Hepatocyte (in vitro differentiated cells): ENCODE data around the gene URI1. TPM values are rescaled to one million over a fixed set of nuclear protein-coding genes. Genes with fewer than 3 reads are reported as not detected.
"Not testable (repeated sequence)": the region's sequence is repeated elsewhere in the genome, so short reads cannot be mapped to it uniquely, and the experiment has no call there.

Experiments used
- DNase-seq: peaks from one replicate; pipeline ENCODE4 v3.0.0-alpha.2; 2016; ENCODE audit warnings: low spot score
- H2AFZ ChIP-seq: fragments of 200-600 bp; sonication (generic); 2 replicates; pipeline ENCODE4 v1.6.0; 2016; ENCODE audit warnings: antibody characterized with exemption, mild to moderate bottlenecking
- H3K27ac ChIP-seq: fragments of 200-600 bp; sonication (generic); 2 replicates; pipeline ENCODE4 v1.5.1; 2016; ENCODE audit warnings: mild to moderate bottlenecking
- H3K27me3 ChIP-seq: fragments of 200-600 bp; sonication (generic); 2 replicates; pipeline ENCODE4 v1.6.1; 2016
- H3K36me3 ChIP-seq: fragments of 200-600 bp; sonication (generic); replicated peaks from 2 replicates; pipeline ENCODE4 v1.5.1; 2016; ENCODE audit warnings: low read depth; ENCODE audit not compliant: insufficient read depth
- H3K4me1 ChIP-seq: fragments of 200-600 bp; sonication (generic); 2 replicates; pipeline ENCODE4 v1.5.1; 2016; ENCODE audit warnings: mild to moderate bottlenecking, moderate library complexity; ENCODE audit not compliant: insufficient read depth
- H3K4me2 ChIP-seq: fragments of 200-600 bp; sonication (generic); 2 replicates; pipeline ENCODE4 v1.6.0; 2016
- H3K4me3 ChIP-seq: fragments of 200-600 bp; sonication (generic); 2 replicates; pipeline ENCODE4 v1.5.1; 2016; ENCODE audit warnings: mild to moderate bottlenecking
- H3K79me2 ChIP-seq: fragments of 200-600 bp; sonication (generic); 2 replicates; pipeline ENCODE4 v1.6.0; 2017; ENCODE audit warnings: mild to moderate bottlenecking
- H3K9me2 ChIP-seq: fragments of 200-600 bp; sonication (generic); replicated peaks from 2 replicates; pipeline ENCODE4 v1.6.0; 2017; ENCODE audit warnings: mild to moderate bottlenecking; ENCODE audit not compliant: insufficient read depth
- H3K9me3 ChIP-seq: fragments of 200-600 bp; sonication (generic); 2 replicates; pipeline ENCODE4 v1.5.1; 2016; ENCODE audit warnings: low read depth, mild to moderate bottlenecking
- H4K20me1 ChIP-seq: fragments of 200-600 bp; sonication (generic); 2 replicates; pipeline ENCODE4 v1.6.0; 2016; ENCODE audit warnings: mild to moderate bottlenecking; ENCODE audit not compliant: insufficient read depth, poor library complexity, severe bottlenecking
- CTCF ChIP-seq: fragments of 200-600 bp; sonication (generic); IDR thresholded peaks from 2 replicates; pipeline ENCODE4 v1.5.1; 2016; ENCODE audit warnings: antibody characterized with exemption, mild to moderate bottlenecking; ENCODE audit not compliant: poor library complexity
- EZH2 ChIP-seq: fragments of 200-600 bp; sonication (generic); IDR thresholded peaks from 2 replicates; pipeline ENCODE4 v1.6.1; 2016; ENCODE audit warnings: antibody characterized with exemption, mild to moderate bottlenecking, borderline replicate concordance
- EZH2phosphoT487 ChIP-seq: fragments of 200-600 bp; sonication (generic); IDR thresholded peaks from one replicate; pipeline ENCODE4 v1.6.1; 2018; ENCODE audit warnings: antibody characterized with exemption, mild to moderate bottlenecking, low read depth, moderate library complexity; ENCODE audit not compliant: unreplicated experiment, severe bottlenecking
- WGBS: methylation state at CpG from one replicate; pipeline ENCODE4 v1.1.6; 2016; ENCODE audit warnings: low lambda C conversion rate; ENCODE audit errors: missing lambda C conversion rate; 5-methylcytosine and 5-hydroxymethylcytosine counted together
- polyA plus RNA-seq: library from polyadenylated mRNA; unstranded; fragments of >200 nt; fragmentation: Nextera tagmentation; extraction: Ambion mirVana; gene quantifications from 2 replicates; pipeline ENCODE4 v1.2.1, GENCODE V29; 2016
- total RNA-seq: library from RNA; depleted of rRNA; stranded (reverse); fragments of >200 nt; gene quantifications from 2 replicates; pipeline ENCODE4 v1.2.3, GENCODE V29; 2014

URI1 gene
- total and polyA plus RNA-seq, 2 experiments from 2014 or later: 50.0 to 66.7 TPM

GRCh38 chr19:29914933-29915332 is 27.1 kb upstream of the URI1 start:
- 68% methylated on average over 3 of the region's 3 CpGs for WGBS
- Histone ChIP-seq H3K27ac (no peak overlapping the region), H3K36me3 (no peaks in the 10 kb centered on the region), H3K79me2 (no peaks in the 10 kb centered on the region), H3K4me2 (no peak overlapping the region), H3K27me3 (no peaks in the 10 kb centered on the region), H2AFZ (no peak overlapping the region), H3K4me3 (no peak overlapping the region), H4K20me1 (no peaks in the 10 kb centered on the region), H3K9me3 (no peaks in the 10 kb centered on the region), H3K4me1 (no peaks in the 10 kb centered on the region), H3K9me2 (no peaks in the 10 kb centered on the region)
- no peak for DNase-seq
- TF ChIP-seq EZH2: no peak
- no peak for TF ChIP-seq CTCF
- TF ChIP-seq EZH2phosphoT487: no peak

DNA sequence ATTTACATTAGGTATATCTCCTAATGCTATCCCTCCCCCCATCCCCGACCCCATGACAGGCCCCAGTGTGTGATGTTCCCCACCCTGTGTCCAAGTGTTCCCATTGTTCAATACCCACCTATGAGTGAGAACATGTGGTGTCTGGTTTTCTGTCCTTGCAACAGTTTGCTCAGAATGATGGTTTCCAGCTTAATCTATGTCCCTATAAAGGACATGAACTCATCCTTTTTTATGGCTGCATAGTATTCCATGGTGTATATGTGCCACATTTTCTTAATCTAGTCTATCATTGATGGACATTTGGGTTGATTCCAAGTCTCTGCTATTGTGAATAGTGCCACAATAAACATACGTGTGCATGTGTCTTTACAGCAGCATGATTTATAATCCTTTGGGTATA is 26.2 kb upstream of the URI1 start:
- H3K79me2 ChIP-seq, H3K27me3 ChIP-seq, H3K4me2 ChIP-seq, H3K4me1 ChIP-seq, H3K36me3 ChIP-seq, H3K4me3 ChIP-seq, H4K20me1 ChIP-seq, H2AFZ ChIP-seq, H3K27ac ChIP-seq, H3K9me3 ChIP-seq, H3K9me2 ChIP-seq, DNase-seq: not testable (repeated sequence)
- WGBS: 71% methylated on average over 2 of the region's 2 CpGs

DNA sequence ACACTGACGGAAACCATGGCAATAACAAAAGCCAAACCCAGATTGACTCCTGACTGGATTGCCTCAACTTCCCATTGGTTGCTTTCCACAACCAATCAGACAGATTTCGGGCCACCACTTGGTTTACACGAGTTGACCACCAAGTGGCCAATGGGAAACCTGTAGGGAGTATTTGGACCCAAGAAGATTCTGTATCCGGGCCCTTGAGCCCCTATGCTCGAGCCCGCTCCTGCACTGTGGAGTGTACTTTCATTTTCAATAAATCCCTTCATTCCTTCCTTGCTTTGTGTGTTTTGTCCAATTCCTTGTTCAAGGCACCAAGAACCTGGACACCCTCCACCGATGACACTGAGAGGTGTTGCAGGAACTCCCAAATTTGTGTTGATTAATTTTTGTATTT is 24.1 kb upstream of the URI1 start:
- no peaks in the 10 kb centered on the region for H3K27me3 ChIP-seq
- DNase-seq: no peak
- H3K27ac ChIP-seq: no peak overlapping the region
- no peak overlapping the region for H2AFZ ChIP-seq
- no peaks in the 10 kb centered on the region for H3K9me2 ChIP-seq
- no peaks in the 10 kb centered on the region for H3K79me2 ChIP-seq
- no peak for TF ChIP-seq CTCF
- TF ChIP-seq EZH2: no peak
- TF ChIP-seq EZH2phosphoT487: no peak
- H3K4me3 ChIP-seq: no peak overlapping the region
- no peaks in the 10 kb centered on the region for H3K9me3 ChIP-seq
- no peaks in the 10 kb centered on the region for H3K4me1 ChIP-seq
- H4K20me1 ChIP-seq: no peaks in the 10 kb centered on the region
- H3K36me3 ChIP-seq: no peaks in the 10 kb centered on the region
- no peak overlapping the region for H3K4me2 ChIP-seq
- 92% methylated on average over 7 of the region's 7 CpGs for WGBS

DNA sequence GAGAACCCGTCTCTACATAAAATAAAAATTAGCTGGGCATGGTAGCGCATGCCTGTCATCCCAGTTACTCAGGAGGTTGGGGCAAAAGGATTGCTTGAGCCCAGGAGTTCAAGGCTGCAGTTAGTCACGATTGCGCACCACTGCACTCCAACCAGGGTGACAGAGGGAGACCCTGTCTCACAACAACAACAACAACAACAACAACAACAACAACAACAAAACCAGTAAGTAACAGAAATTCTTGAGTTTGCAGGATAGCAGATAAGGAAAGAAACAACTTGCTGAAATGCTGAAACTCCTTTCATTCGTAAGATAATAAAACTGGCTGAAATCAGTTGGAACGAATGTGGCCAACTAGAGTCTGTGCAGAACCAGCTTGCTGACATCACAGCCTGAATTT is 23.1 kb upstream of the URI1 start:
- H3K79me2 ChIP-seq: no peaks in the 10 kb centered on the region
- no peaks in the 10 kb centered on the region for H3K36me3 ChIP-seq
- H4K20me1 ChIP-seq: no peaks in the 10 kb centered on the region
- DNase-seq: no peak
- no peak overlapping the region for H3K4me2 ChIP-seq
- H3K9me3 ChIP-seq: no peaks in the 10 kb centered on the region
- H3K9me2 ChIP-seq: no peaks in the 10 kb centered on the region
- H3K4me3 ChIP-seq: no peak overlapping the region
- 89% methylated on average over 6 of the region's 6 CpGs for WGBS
- no peaks in the 10 kb centered on the region for H3K4me1 ChIP-seq
- no peak overlapping the region for H3K27ac ChIP-seq
- no peak overlapping the region for H2AFZ ChIP-seq
- no peak for TF ChIP-seq EZH2
- TF ChIP-seq CTCF: no peak
- no peak for TF ChIP-seq EZH2phosphoT487
- H3K27me3 ChIP-seq: no peaks in the 10 kb centered on the region
